Glutamatergic neuron (in vitro differentiated cells): ENCODE data around the gene WWOX. TPM values are rescaled to one million over a fixed set of nuclear protein-coding genes. Genes with fewer than 3 reads are reported as not detected.

Source experiments
- DNase-seq: peaks from one replicate; pipeline ENCODE4 v3.0.0; 2022
- H3K27ac Mint-ChIP-seq: one replicate; pipeline ENCODE4 v1.8.0; 2020; ENCODE audit warnings: mild to moderate bottlenecking, mixed read lengths, inconsistent platforms; ENCODE audit not compliant: unreplicated experiment
- H3K27me3 Mint-ChIP-seq: one replicate; pipeline ENCODE4 v1.8.0; 2020; ENCODE audit warnings: mild to moderate bottlenecking, moderate library complexity, mixed read lengths, inconsistent platforms; ENCODE audit not compliant: unreplicated experiment
- H3K36me3 Mint-ChIP-seq: one replicate; pipeline ENCODE4 v1.8.0; 2020; ENCODE audit warnings: mild to moderate bottlenecking, mixed read lengths, inconsistent platforms; ENCODE audit not compliant: unreplicated experiment
- H3K4me1 Mint-ChIP-seq: one replicate; pipeline ENCODE4 v1.8.0; 2020; ENCODE audit warnings: mild to moderate bottlenecking, low read depth, mixed read lengths, inconsistent platforms; ENCODE audit not compliant: unreplicated experiment
- H3K4me3 Mint-ChIP-seq: one replicate; pipeline ENCODE4 v1.8.0; 2020; ENCODE audit warnings: mild to moderate bottlenecking, mixed read lengths, inconsistent platforms; ENCODE audit not compliant: unreplicated experiment
- H3K9me3 Mint-ChIP-seq: one replicate; pipeline ENCODE4 v1.8.0; 2020; ENCODE audit warnings: mild to moderate bottlenecking, moderate library complexity, mixed read lengths, inconsistent platforms; ENCODE audit not compliant: unreplicated experiment
- total RNA-seq: library from RNA; stranded (reverse); fragmentation: NEBNext Ultra II Directional; extraction: Animal tissue kit (Norgen Biotek cat#: 25700); gene quantifications from one replicate; pipeline ENCODE4 v1.2.1, GENCODE V29; 2021; ENCODE audit not compliant: unreplicated experiment
- TF ChIP-seq, protein P1 (sequence below): fragments of 200-600 bp; sonication (generic); IDR thresholded peaks from one replicate; pipeline ENCODE4 v1.5.0; 2021; ENCODE audit not compliant: partially characterized antibody, unreplicated experiment

WWOX gene
- total RNA-seq, 1 donor from 2014 or later = 10.3 TPM

DNA sequence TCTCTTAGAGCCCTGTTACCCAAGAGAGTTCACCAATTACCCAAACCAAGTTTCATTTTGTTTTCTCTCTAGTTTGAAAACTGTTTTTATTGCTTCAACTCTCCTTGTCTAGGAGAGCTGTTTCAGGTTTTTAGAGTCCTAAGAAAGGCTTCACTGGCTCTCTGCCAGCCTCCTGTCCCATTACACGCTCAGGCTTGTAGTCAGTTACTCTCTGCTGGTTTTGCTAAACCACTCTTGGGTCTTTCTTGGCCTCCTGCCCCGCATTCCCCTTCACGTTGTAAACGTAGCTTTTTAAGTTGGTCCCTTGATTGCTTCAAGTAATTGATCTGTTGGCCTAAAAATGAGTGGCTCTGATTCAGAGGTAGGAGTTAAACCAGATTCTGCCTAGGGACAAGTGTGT lies 972.0 kb downstream of the WWOX start:
- Mint-ChIP-seq H3K27me3 (peaks cover 2% of the 10 kb centered on the region), H3K27ac (no peak overlapping the region), H3K4me1 (no peaks in the 10 kb centered on the region), H3K36me3 (no peaks in the 10 kb centered on the region), H3K4me3 (no peak overlapping the region), H3K9me3 (no peaks in the 10 kb centered on the region)
- TF ChIP-seq, protein P1, sequence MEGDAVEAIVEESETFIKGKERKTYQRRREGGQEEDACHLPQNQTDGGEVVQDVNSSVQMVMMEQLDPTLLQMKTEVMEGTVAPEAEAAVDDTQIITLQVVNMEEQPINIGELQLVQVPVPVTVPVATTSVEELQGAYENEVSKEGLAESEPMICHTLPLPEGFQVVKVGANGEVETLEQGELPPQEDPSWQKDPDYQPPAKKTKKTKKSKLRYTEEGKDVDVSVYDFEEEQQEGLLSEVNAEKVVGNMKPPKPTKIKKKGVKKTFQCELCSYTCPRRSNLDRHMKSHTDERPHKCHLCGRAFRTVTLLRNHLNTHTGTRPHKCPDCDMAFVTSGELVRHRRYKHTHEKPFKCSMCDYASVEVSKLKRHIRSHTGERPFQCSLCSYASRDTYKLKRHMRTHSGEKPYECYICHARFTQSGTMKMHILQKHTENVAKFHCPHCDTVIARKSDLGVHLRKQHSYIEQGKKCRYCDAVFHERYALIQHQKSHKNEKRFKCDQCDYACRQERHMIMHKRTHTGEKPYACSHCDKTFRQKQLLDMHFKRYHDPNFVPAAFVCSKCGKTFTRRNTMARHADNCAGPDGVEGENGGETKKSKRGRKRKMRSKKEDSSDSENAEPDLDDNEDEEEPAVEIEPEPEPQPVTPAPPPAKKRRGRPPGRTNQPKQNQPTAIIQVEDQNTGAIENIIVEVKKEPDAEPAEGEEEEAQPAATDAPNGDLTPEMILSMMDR = no peak
- no peak for DNase-seq

GRCh38 chr16:79072517-79072916 lies 973.1 kb downstream of the WWOX start:
- no peak for DNase-seq
- Mint-ChIP-seq H3K27ac (no peak overlapping the region), H3K4me1 (no peaks in the 10 kb centered on the region), H3K4me3 (no peak overlapping the region), H3K9me3 (no peaks in the 10 kb centered on the region), H3K27me3 (peaks cover 2% of the 10 kb centered on the region), H3K36me3 (no peaks in the 10 kb centered on the region)
- TF ChIP-seq, protein P1 = no peak

GRCh38 chr16:79073566-79073965 lies 974.1 kb downstream of the WWOX start:
- H3K9me3 Mint-ChIP-seq = no peaks in the 10 kb centered on the region
- H3K27me3 Mint-ChIP-seq = peaks cover 2% of the 10 kb centered on the region
- H3K4me1 Mint-ChIP-seq = no peaks in the 10 kb centered on the region
- H3K4me3 Mint-ChIP-seq = no peak overlapping the region
- DNase-seq = no peak
- H3K36me3 Mint-ChIP-seq = no peaks in the 10 kb centered on the region
- TF ChIP-seq, protein P1 = no peak
- no peak overlapping the region for H3K27ac Mint-ChIP-seq

- Mint-ChIP-seq H3K27me3 (peaks cover 2% of the 10 kb centered on the region), H3K4me1 (no peaks in the 10 kb centered on the region), H3K27ac (no peak overlapping the region), H3K9me3 (peaks cover 4% of the 10 kb centered on the region), H3K4me3 (no peak overlapping the region), H3K36me3 (no peaks in the 10 kb centered on the region)
- TF ChIP-seq, protein P1 = no peak
- DNase-seq = no peak
These were observed 975.1 kb downstream of the WWOX start for GRCh38 chr16:79074541-79074940.

DNA sequence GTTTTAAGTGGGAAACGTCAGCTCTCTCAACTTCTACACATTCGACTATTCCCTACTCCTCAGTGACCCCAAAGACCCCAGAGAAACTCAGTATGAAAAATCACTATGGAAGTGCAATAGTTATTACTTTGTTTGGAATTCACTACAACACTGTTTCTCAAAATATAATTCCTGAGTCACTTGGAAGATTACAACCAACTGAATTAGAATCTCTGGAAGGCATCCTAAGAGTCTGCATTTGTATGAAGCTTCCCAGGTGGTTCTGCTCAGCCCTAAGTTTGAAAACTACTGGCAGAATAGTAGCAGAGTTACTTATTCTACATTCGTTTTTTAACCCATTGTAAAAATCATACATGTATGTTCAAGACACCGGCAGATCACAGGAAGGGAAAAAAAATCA lies 975.5 kb downstream of the WWOX start:
- Mint-ChIP-seq H3K9me3 (peaks cover 4% of the 10 kb centered on the region), H3K4me3 (no peak overlapping the region), H3K27me3 (peaks cover 2% of the 10 kb centered on the region), H3K27ac (no peak overlapping the region), H3K4me1 (no peaks in the 10 kb centered on the region), H3K36me3 (no peaks in the 10 kb centered on the region)
- DNase-seq = no peak
- TF ChIP-seq, protein P1 = no peak
